Stimulated activated naive CD8-positive, alpha-beta T cell treated with anti-CD3 and anti-CD28 coated beads, Interleukin-15, amount 100 ng/mL, for 72 hours (primary cell): ENCODE data around the gene PER2.
A peak's percentile ranks its signal among the peaks of the same experiment; 100 is the strongest.

Experiments used
- ATAC-seq: fragments of 150-1000 bp; cut with Tn5 transposase; 2 replicates; pipeline ENCODE4 v1.10.0; 2021; ENCODE audit warnings: mild to moderate bottlenecking, moderate library complexity
- DNase-seq, 2 donors: peaks; one replicate each; pipeline ENCODE4 v3.0.0; 2021 to 2022
- H3K27ac Mint-ChIP-seq, 2 donors: one replicate each; pipeline ENCODE4 v1.8.0; 2022; ENCODE audit warnings: mild to moderate bottlenecking in 2 of 2, mixed read lengths in 2 of 2, moderate library complexity in 2 of 2
- H3K27me3 Mint-ChIP-seq: one replicate; pipeline ENCODE4 v1.8.0; 2022; ENCODE audit warnings: mixed read lengths
- H3K4me1 Mint-ChIP-seq: one replicate; pipeline ENCODE4 v1.8.0; 2022; ENCODE audit warnings: mild to moderate bottlenecking, mixed read lengths
- H3K4me3 Mint-ChIP-seq, 2 donors: one replicate each; pipeline ENCODE4 v1.8.0; 2022; ENCODE audit warnings: mild to moderate bottlenecking in 2 of 2, mixed read lengths in 2 of 2, moderate library complexity in 1 of 2
- H3K9me3 Mint-ChIP-seq, 2 donors: one replicate each; pipeline ENCODE4 v1.8.0; 2022; ENCODE audit warnings: mixed read lengths in 2 of 2

Gene PER2

GRCh38 chr2:238238766-238239542 lies 49.5 kb downstream of the PER2 start:
- Mint-ChIP-seq H3K4me3 (peak overlapping the region; percentile 13 to 58), H3K9me3 (no peaks in the 10 kb centered on the region), H3K4me1 (peaks cover 13% of the 10 kb centered on the region), H3K27ac (no peak overlapping the region), H3K27me3 (peaks cover 63% of the 10 kb centered on the region)
- DNase-seq (peak; percentile 44 to 47), ATAC-seq (peak; percentile 51)

- Mint-ChIP-seq H3K27me3 (peaks cover 69% of the 10 kb centered on the region), H3K9me3 (peaks cover 0 to 4% of the 10 kb centered on the region in 2 donors)
- DNase-seq, result no peak
These were observed 50.1 kb downstream of the PER2 start for GRCh38 chr2:238238311-238238765.

GRCh38 chr2:238237431-238238135 lies 50.8 kb downstream of the PER2 start:
- Mint-ChIP-seq H3K27ac (no peak overlapping the region), H3K9me3 (peaks cover 0 to 4% of the 10 kb centered on the region in 2 donors), H3K27me3 (peaks cover 73% of the 10 kb centered on the region), H3K4me1 (peaks cover 20% of the 10 kb centered on the region), H3K4me3 (no peak overlapping the region)
- ATAC-seq (no peak), DNase-seq (no peak)

More at GRCh38 chr2:238238311-238238765, 50.1 kb downstream of the PER2 start:
- Mint-ChIP-seq H3K4me1 (peaks cover 19% of the 10 kb centered on the region), H3K27ac (no peak overlapping the region), H3K4me3 (peak overlapping the region in 1 of 2 donors; percentile 58)
- no peak for ATAC-seq

GRCh38 chr2:238236571-238236970 lies 51.8 kb downstream of the PER2 start:
- ATAC-seq, result no peak
- DNase-seq, result no peak
- no peak overlapping the region for H3K4me3 Mint-ChIP-seq
- H3K9me3 Mint-ChIP-seq, result peaks cover 0 to 4% of the 10 kb centered on the region in 2 donors
- peaks cover 74% of the 10 kb centered on the region for H3K27me3 Mint-ChIP-seq
- H3K4me1 Mint-ChIP-seq, result peaks cover 23% of the 10 kb centered on the region
- no peak overlapping the region for H3K27ac Mint-ChIP-seq

- peaks cover 67% of the 10 kb centered on the region for H3K27me3 Mint-ChIP-seq
- ATAC-seq, result no peak
- H3K4me3 Mint-ChIP-seq, result no peak overlapping the region
- no peak overlapping the region for H3K27ac Mint-ChIP-seq
- H3K4me1 Mint-ChIP-seq, result peaks cover 30% of the 10 kb centered on the region
- DNase-seq, result no peak
- peaks cover 0 to 4% of the 10 kb centered on the region in 2 donors for H3K9me3 Mint-ChIP-seq
These were observed 52.6 kb downstream of the PER2 start for GRCh38 chr2:238235856-238236255.

- Mint-ChIP-seq H3K27me3 (peaks cover 64% of the 10 kb centered on the region), H3K27ac (no peak overlapping the region), H3K4me1 (peaks cover 34% of the 10 kb centered on the region), H3K9me3 (peaks cover 0 to 4% of the 10 kb centered on the region in 2 donors), H3K4me3 (no peak overlapping the region)
- no peak for ATAC-seq
- no peak for DNase-seq
These were observed 53.1 kb downstream of the PER2 start for GRCh38 chr2:238235331-238235732.

- Mint-ChIP-seq H3K4me3 (peak overlapping the region in 1 of 2 donors; percentile 33), H3K27ac (no peak overlapping the region), H3K27me3 (peaks cover 54% of the 10 kb centered on the region), H3K4me1 (peaks cover 44% of the 10 kb centered on the region), H3K9me3 (peaks cover 0 to 4% of the 10 kb centered on the region in 2 donors)
- ATAC-seq (no peak), DNase-seq (no peak)
These were observed 54.8 kb downstream of the PER2 start for GRCh38 chr2:238233625-238234024.

- peaks cover 52% of the 10 kb centered on the region for H3K4me1 Mint-ChIP-seq
- no peak overlapping the region for H3K27ac Mint-ChIP-seq
- ATAC-seq (no peak), DNase-seq (no peak)
- H3K9me3 Mint-ChIP-seq, result peaks cover 0 to 4% of the 10 kb centered on the region in 2 donors
- H3K27me3 Mint-ChIP-seq, result peaks cover 40% of the 10 kb centered on the region
- H3K4me3 Mint-ChIP-seq, result peak overlapping the region; percentile 86 to 88
These were observed 56.6 kb downstream of the PER2 start for GRCh38 chr2:238231809-238232208.

GRCh38 chr2:238231251-238231793 lies 57.1 kb downstream of the PER2 start:
- Mint-ChIP-seq H3K4me1 (peaks cover 52% of the 10 kb centered on the region), H3K27me3 (peaks cover 35% of the 10 kb centered on the region), H3K9me3 (peaks cover 0 to 4% of the 10 kb centered on the region in 2 donors), H3K4me3 (peak overlapping the region; percentile 86 to 88), H3K27ac (peak overlapping the region; percentile 43 to 67)
- DNase-seq (peak; percentile 68 to 81), ATAC-seq (peak; percentile 92)

GRCh38 chr2:238230699-238231098 lies 57.7 kb downstream of the PER2 start:
- peaks cover 0 to 4% of the 10 kb centered on the region in 2 donors for H3K9me3 Mint-ChIP-seq
- peak overlapping the region in 1 of 2 donors; percentile 14 for H3K27ac Mint-ChIP-seq
- ATAC-seq (no peak), DNase-seq (no peak)
- peak overlapping the region; percentile 86 to 88 for H3K4me3 Mint-ChIP-seq
- peaks cover 29% of the 10 kb centered on the region for H3K27me3 Mint-ChIP-seq
- peaks cover 52% of the 10 kb centered on the region for H3K4me1 Mint-ChIP-seq

GRCh38 chr2:238228700-238229099 lies 59.7 kb downstream of the PER2 start:
- Mint-ChIP-seq H3K4me3 (no peak overlapping the region), H3K4me1 (peaks cover 43% of the 10 kb centered on the region), H3K27ac (no peak overlapping the region), H3K27me3 (peaks cover 14% of the 10 kb centered on the region), H3K9me3 (peaks cover 0 to 2% of the 10 kb centered on the region in 2 donors)
- DNase-seq (no peak), ATAC-seq (no peak)

- Mint-ChIP-seq H3K27ac (no peak overlapping the region), H3K4me1 (peaks cover 38% of the 10 kb centered on the region), H3K27me3 (peaks cover 7% of the 10 kb centered on the region), H3K4me3 (no peak overlapping the region), H3K9me3 (no peaks in the 10 kb centered on the region)
- no peak for ATAC-seq
- no peak for DNase-seq
These were observed 60.8 kb downstream of the PER2 start for GRCh38 chr2:238227587-238228032.

GRCh38 chr2:238226698-238227586 lies 61.5 kb downstream of the PER2 start:
- no peak for ATAC-seq
- no peaks in the 10 kb centered on the region for H3K9me3 Mint-ChIP-seq
- H3K4me1 Mint-ChIP-seq, result peaks cover 38% of the 10 kb centered on the region
- H3K27me3 Mint-ChIP-seq, result peaks cover under 1% of the 10 kb centered on the region
- no peak for DNase-seq
- peak overlapping the region in 1 of 2 donors; percentile 9 for H3K27ac Mint-ChIP-seq
- no peak overlapping the region for H3K4me3 Mint-ChIP-seq

GRCh38 chr2:238225911-238226697 lies 62.3 kb downstream of the PER2 start:
- Mint-ChIP-seq H3K9me3 (no peaks in the 10 kb centered on the region), H3K27ac (no peak overlapping the region), H3K27me3 (no peaks in the 10 kb centered on the region), H3K4me3 (no peak overlapping the region), H3K4me1 (peaks cover 30% of the 10 kb centered on the region)
- DNase-seq, result no peak
- no peak for ATAC-seq
